Peyer's patch (tissue), 4 donors: Measurements from ENCODE around the gene CCDC93.

Experiments used
- POLR2A ChIP-seq, 2 donors: fragments of 450-650 bp; IDR thresholded peaks; one replicate each; pipeline ENCODE4 v1.5.1; 2017; ENCODE audit warnings: antibody characterized with exemption in 2 of 2, mild to moderate bottlenecking in 2 of 2, moderate library complexity in 2 of 2
- TF ChIP-seq, protein P1 (sequence below), 6 experiments: fragments of 450-650 bp in 4 of 6; fragments of 200-600 bp in 2 of 6; sonication (generic) in 1 of 6; IDR thresholded peaks; one replicate each; pipeline ENCODE4 v1.5.1; 2017 to 2019; ENCODE audit warnings: antibody characterized with exemption in 6 of 6, mild to moderate bottlenecking in 3 of 6, moderate library complexity in 1 of 6

DNA sequence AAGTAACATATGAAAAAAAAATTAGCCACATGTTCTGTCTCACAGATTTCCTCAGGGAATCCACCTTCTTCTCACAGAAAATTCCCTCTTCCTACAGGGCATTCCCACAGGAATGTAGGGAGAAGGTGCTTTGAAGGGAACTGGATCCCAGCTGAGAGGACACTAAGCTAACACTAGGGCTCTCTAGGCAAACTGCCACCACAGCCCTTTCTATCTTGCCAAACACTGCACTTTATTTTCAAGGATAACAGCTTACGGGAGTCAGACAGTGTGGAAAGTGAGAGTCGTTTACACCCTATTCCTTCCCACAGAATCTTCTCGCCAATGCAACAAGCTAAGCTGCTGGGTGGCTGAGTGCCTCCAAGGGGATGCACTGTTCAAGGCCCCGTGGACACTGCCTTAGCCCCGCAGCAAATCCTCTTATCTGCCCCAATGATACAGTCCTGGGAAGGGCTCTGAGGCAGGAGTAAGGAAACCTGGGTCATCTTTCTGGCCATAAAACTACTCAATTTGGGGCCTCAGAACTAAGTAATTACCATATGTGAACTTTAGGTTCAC is 76.9 kb downstream of the CCDC93 start:
- TF ChIP-seq POLR2A (IDR thresholded peaks at IDR 0.05), result no peak
- TF ChIP-seq, protein P1, sequence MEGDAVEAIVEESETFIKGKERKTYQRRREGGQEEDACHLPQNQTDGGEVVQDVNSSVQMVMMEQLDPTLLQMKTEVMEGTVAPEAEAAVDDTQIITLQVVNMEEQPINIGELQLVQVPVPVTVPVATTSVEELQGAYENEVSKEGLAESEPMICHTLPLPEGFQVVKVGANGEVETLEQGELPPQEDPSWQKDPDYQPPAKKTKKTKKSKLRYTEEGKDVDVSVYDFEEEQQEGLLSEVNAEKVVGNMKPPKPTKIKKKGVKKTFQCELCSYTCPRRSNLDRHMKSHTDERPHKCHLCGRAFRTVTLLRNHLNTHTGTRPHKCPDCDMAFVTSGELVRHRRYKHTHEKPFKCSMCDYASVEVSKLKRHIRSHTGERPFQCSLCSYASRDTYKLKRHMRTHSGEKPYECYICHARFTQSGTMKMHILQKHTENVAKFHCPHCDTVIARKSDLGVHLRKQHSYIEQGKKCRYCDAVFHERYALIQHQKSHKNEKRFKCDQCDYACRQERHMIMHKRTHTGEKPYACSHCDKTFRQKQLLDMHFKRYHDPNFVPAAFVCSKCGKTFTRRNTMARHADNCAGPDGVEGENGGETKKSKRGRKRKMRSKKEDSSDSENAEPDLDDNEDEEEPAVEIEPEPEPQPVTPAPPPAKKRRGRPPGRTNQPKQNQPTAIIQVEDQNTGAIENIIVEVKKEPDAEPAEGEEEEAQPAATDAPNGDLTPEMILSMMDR (IDR thresholded peaks at IDR 0.05), result no peak
